DND-41 (cell line): ENCODE data around the gene SZRD1.

Experiments used
- ATAC-seq: fragments of 200-7000 bp; cut with Tn5 transposase; 3 replicates; pipeline ENCODE4 v1.9.1; 2021; ENCODE audit warnings: low read depth; ENCODE audit not compliant: insufficient read depth
- DNase-seq: peaks from one replicate; pipeline ENCODE4 v3.0.0-alpha.2; 2020
- H2AFZ ChIP-seq: 2 replicates; pipeline ENCODE4 v1.6.0; 2012; ENCODE audit warnings: low read depth, low read length
- H3K27ac ChIP-seq: 2 replicates; pipeline ENCODE4 v1.5.1; 2012; ENCODE audit warnings: low read length, inconsistent platforms
- H3K27me3 ChIP-seq: fragments of 200-600 bp; sonication (generic); 2 replicates; pipeline ENCODE4 v1.6.0; 2012; ENCODE audit warnings: low read length, mild to moderate bottlenecking, inconsistent platforms; ENCODE audit not compliant: insufficient read depth, poor library complexity
- H3K36me3 ChIP-seq: 2 replicates; pipeline ENCODE4 v1.5.1; 2012; ENCODE audit warnings: low read length, inconsistent platforms; ENCODE audit not compliant: insufficient read depth
- H3K4me1 ChIP-seq: 2 replicates; pipeline ENCODE4 v1.5.1; 2012; ENCODE audit warnings: mild to moderate bottlenecking, low read length; ENCODE audit not compliant: insufficient read depth
- H3K4me2 ChIP-seq: 2 replicates; pipeline ENCODE4 v1.6.0; 2012; ENCODE audit warnings: mild to moderate bottlenecking, moderate library complexity, low read length, inconsistent platforms; ENCODE audit not compliant: insufficient read depth
- H3K4me3 ChIP-seq, 2 experiments: fragments of 200-600 bp in 1 of 2; shearing (Covaris generic) in 1 of 2; 2 replicates each; pipeline ENCODE4 v1.5.1; 2012 to 2016; ENCODE audit warnings: inconsistent platforms in 2 of 2, low read length in 2 of 2, mild to moderate bottlenecking in 2 of 2, low read depth in 1 of 2, moderate library complexity in 1 of 2
- H3K79me2 ChIP-seq: 2 replicates; pipeline ENCODE4 v1.6.0; 2012; ENCODE audit warnings: low read length, inconsistent platforms; ENCODE audit not compliant: insufficient read depth
- H3K9ac ChIP-seq: 2 replicates; pipeline ENCODE4 v1.6.0; 2012; ENCODE audit warnings: low read depth, mild to moderate bottlenecking, inconsistent platforms, low read length, moderate library complexity
- H3K9me3 ChIP-seq: 2 replicates; pipeline ENCODE4 v1.5.1; 2012; ENCODE audit warnings: low read length, moderate library complexity, mild to moderate bottlenecking, inconsistent platforms; ENCODE audit not compliant: insufficient read depth, severe bottlenecking
- H4K20me1 ChIP-seq: 2 replicates; pipeline ENCODE4 v1.6.0; 2012; ENCODE audit warnings: low read length; ENCODE audit not compliant: insufficient read depth
- EZH2 ChIP-seq: IDR thresholded peaks from 3 replicates; pipeline ENCODE4 v1.6.1; 2012; ENCODE audit warnings: borderline replicate concordance, low read depth, mild to moderate bottlenecking, moderate library complexity, low read length, inconsistent platforms; ENCODE audit not compliant: severe bottlenecking
- TF ChIP-seq, protein P1 (sequence below): IDR thresholded peaks from 2 replicates; pipeline ENCODE4 v1.5.1; 2012; ENCODE audit warnings: borderline replicate concordance, low read length, moderate library complexity, mild to moderate bottlenecking; ENCODE audit not compliant: poor library complexity, severe bottlenecking; ENCODE audit errors: extremely low read depth

Gene SZRD1

DNA sequence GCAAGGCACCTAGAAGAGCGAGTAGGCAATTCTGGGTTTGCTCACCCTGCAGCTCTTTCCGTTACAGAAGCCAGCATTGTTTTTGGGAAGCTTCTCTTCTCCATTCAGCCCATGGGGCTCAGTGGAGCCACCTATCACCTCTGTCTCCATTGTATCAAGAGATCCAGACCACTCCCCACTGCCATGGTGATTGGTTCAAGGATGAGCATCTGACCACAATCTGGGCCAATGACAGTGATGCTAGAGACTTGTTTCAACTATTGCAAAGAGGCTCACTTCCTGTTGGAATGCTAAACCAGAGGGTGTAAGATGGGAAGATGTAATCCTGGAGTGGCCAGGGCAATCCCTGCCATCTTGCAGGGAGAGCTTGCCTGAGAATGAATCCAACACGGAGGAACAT lies 63.6 kb downstream of the SZRD1 start:
- no peak for TF ChIP-seq EZH2
- TF ChIP-seq, protein P1, sequence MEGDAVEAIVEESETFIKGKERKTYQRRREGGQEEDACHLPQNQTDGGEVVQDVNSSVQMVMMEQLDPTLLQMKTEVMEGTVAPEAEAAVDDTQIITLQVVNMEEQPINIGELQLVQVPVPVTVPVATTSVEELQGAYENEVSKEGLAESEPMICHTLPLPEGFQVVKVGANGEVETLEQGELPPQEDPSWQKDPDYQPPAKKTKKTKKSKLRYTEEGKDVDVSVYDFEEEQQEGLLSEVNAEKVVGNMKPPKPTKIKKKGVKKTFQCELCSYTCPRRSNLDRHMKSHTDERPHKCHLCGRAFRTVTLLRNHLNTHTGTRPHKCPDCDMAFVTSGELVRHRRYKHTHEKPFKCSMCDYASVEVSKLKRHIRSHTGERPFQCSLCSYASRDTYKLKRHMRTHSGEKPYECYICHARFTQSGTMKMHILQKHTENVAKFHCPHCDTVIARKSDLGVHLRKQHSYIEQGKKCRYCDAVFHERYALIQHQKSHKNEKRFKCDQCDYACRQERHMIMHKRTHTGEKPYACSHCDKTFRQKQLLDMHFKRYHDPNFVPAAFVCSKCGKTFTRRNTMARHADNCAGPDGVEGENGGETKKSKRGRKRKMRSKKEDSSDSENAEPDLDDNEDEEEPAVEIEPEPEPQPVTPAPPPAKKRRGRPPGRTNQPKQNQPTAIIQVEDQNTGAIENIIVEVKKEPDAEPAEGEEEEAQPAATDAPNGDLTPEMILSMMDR: no peak
- Histone ChIP-seq H3K79me2 (no peaks in the 10 kb centered on the region), H3K36me3 (no peaks in the 10 kb centered on the region), H4K20me1 (no peaks in the 10 kb centered on the region), H3K9ac (no peak overlapping the region), H3K9me3 (no peaks in the 10 kb centered on the region), H3K4me3 (no peak overlapping the region), H3K27ac (no peak overlapping the region), H3K27me3 (peaks cover 4% of the 10 kb centered on the region), H3K4me1 (no peaks in the 10 kb centered on the region), H3K4me2 (no peak overlapping the region), H2AFZ (no peak overlapping the region)
- ATAC-seq: peak; percentile 42; the same call in 1 of the 3 replicates
- DNase-seq: peak; percentile 12

DNA sequence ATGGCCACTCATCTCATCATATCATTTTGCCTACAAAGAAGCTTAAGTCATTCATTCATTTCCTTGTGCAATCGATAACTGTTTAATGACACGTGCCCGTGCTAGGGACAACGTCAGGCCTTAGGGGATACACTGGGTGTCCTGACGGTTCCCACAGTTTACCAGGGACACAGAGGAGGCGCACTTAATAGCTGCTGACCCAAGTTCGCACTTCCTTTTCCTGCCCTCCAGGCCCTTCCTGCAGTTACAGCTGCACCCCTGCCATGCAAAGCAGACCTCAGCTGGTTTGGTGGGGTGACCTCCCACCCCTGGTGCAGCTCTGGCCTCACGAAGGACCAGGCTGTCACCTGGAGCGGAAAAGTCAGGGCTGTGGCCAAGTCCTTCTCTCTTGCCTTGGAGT lies 66.0 kb downstream of the SZRD1 start:
- Histone ChIP-seq H3K4me3 (no peak overlapping the region), H3K4me1 (no peaks in the 10 kb centered on the region), H3K4me2 (no peak overlapping the region), H3K36me3 (no peaks in the 10 kb centered on the region), H3K27ac (no peak overlapping the region), H3K9me3 (no peaks in the 10 kb centered on the region), H4K20me1 (no peaks in the 10 kb centered on the region), H3K9ac (no peak overlapping the region), H3K27me3 (peaks cover 4% of the 10 kb centered on the region), H2AFZ (no peak overlapping the region), H3K79me2 (no peaks in the 10 kb centered on the region)
- DNase-seq (no peak), ATAC-seq (no peak)
- TF ChIP-seq EZH2: no peak
- TF ChIP-seq, protein P1: no peak

DNA sequence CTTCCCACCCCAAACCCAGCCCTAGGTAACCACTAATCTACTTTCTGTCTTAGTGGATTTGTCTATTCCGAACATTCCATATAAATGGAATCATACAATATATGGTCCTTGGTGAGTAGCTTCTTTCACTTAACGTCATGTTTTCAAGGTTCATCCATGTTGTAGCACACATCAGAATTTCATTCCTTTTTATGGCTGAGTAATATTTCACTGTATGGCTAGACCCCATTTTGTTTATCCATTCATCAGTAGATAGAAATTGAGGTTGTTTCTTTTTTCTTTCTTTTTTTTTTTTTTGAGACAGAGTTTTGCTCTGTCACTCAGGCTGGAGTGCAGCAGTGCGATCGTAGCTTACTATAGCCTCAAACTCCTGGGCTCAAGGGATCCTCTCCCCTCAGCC lies 67.0 kb downstream of the SZRD1 start:
- TF ChIP-seq EZH2: no peak
- TF ChIP-seq, protein P1: no peak
- H3K4me1 ChIP-seq: no peaks in the 10 kb centered on the region
- H3K36me3 ChIP-seq: no peaks in the 10 kb centered on the region
- DNase-seq (no peak), ATAC-seq (no peak)
- H3K27ac ChIP-seq: no peak overlapping the region
- H3K27me3 ChIP-seq: peaks cover 4% of the 10 kb centered on the region
- no peak overlapping the region for H3K4me3 ChIP-seq
- no peak overlapping the region for H3K4me2 ChIP-seq
- no peak overlapping the region for H2AFZ ChIP-seq
- H3K79me2 ChIP-seq: no peaks in the 10 kb centered on the region
- no peaks in the 10 kb centered on the region for H3K9me3 ChIP-seq
- H3K9ac ChIP-seq: no peak overlapping the region
- H4K20me1 ChIP-seq: no peaks in the 10 kb centered on the region

DNA sequence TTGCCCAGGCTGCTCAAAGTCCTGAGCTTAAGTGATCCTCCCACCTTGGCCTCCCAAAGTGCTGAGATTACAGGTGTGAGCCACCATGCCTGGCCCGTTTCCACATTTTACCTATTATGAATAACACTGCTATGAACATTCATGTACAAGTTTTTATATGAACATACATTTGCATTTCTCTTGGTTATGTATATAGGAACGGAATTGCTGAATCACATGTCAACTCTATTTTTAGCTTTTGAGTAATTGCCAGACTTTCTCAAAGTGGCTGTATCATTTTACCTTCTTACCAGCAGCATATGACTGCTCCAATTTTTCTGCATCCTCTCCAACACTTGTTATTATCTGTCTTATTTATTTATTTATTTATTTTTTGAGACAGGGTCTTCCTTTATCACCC lies 67.5 kb downstream of the SZRD1 start:
- Histone ChIP-seq H4K20me1 (no peaks in the 10 kb centered on the region), H3K79me2 (no peaks in the 10 kb centered on the region), H2AFZ (no peak overlapping the region), H3K36me3 (no peaks in the 10 kb centered on the region), H3K9me3 (no peaks in the 10 kb centered on the region), H3K4me3 (no peak overlapping the region), H3K27ac (no peak overlapping the region), H3K9ac (no peak overlapping the region), H3K4me1 (no peaks in the 10 kb centered on the region), H3K4me2 (no peak overlapping the region), H3K27me3 (peaks cover 4% of the 10 kb centered on the region)
- no peak for TF ChIP-seq EZH2
- TF ChIP-seq, protein P1: no peak
- ATAC-seq (no peak), DNase-seq (no peak)
